GM15510 (cell line): ENCODE results near the gene TM4SF5.

ENCODE experiments used
- POLR2A ChIP-seq: IDR thresholded peaks from 3 replicates; pipeline ENCODE4 v1.6.1; 2011; ENCODE audit warnings: borderline replicate concordance; ENCODE audit not compliant: insufficient read length; ENCODE audit errors: extremely low read depth

Gene TM4SF5

GRCh38 chr17:4777969-4778760 is 6.5 kb downstream of the TM4SF5 start:
- TF ChIP-seq POLR2A = no peak

DNA sequence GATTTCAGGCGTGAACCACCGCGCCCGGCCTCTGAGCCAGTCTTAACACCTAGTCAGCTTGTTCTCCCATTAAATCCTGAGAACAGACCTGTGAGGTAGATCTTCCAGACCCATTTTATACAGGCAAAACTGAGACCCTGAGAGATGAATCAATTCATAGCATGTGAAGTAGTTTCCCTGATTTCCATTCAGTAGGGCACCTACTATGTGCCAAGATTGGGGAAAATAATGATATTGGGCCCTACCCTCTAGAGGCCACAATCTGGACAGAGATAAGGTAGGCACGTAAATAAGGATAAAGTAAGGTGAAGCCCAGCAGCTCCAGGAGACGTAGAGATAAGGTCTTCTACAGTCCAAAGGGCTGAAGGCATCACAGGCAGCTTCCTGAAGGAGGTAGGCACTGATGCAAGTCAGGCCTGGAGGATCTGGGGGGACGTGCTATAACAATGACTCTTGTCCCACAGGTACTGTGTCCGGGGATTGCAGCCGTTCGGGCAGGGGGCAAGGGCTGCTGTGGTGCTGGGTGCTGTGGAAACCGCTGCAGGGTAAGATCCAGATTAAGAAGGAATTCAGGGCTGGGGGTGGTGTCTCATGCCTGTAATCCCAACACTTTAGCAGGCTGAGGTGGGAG is 8.8 kb downstream of the TM4SF5 start:
- no peak for TF ChIP-seq POLR2A

DNA sequence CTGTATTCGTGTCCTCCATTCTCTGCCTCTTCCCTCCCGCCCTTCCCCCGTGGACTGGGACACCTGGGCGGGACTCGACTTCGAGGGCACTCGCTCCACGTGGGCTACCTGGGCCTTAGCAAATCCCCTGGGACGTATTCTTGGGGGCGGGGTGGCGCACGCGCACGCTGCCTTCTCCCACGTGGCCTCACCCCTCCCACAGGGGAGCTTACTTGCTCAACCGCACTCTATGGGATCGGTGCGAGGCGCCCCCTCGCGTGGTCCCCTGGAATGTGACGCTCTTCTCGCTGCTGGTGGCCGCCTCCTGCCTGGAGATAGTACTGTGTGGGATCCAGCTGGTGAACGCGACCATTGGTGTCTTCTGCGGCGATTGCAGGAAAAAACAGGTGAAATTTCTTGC is 11.0 kb downstream of the TM4SF5 start:
- no peak for TF ChIP-seq POLR2A

DNA sequence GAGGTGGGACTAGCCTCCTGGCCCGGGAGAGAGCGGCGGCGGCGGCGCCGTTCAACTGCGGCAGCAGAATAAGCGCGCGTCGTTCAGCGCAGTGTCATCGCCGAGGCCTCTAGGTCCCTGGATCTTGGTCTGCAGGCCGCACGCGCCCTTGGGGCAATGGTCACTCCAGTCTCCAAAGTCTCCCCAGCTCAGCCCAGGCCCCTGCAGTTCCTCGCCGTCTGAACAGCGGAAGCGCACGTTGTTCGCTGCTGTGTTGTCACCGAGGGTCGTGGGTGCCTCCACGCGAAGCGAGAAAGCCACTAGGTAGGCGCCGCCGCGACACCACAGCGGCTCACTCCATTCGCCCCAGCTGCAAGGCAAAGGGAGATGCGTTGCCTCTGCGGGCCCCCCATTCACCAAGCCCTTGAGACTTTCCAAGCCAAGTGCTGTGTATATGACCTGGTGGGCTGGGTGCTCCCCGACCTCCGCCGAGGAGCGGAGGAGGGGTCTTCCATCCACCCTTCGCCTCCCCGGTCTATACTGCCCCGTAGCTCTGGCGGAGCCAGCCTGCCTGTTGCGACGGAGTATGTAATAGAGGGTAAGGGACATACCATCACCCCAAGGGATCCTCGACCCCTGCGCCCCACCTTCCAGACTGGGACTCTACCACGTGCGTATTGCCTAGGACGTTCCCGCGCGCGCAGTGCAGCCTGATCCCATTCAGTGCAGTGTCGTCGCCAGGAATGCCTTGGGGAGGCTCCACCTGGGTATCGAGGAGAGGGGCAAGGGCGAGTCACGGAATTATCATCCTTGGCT is 13.8 kb downstream of the TM4SF5 start:
- no peak for TF ChIP-seq POLR2A

DNA sequence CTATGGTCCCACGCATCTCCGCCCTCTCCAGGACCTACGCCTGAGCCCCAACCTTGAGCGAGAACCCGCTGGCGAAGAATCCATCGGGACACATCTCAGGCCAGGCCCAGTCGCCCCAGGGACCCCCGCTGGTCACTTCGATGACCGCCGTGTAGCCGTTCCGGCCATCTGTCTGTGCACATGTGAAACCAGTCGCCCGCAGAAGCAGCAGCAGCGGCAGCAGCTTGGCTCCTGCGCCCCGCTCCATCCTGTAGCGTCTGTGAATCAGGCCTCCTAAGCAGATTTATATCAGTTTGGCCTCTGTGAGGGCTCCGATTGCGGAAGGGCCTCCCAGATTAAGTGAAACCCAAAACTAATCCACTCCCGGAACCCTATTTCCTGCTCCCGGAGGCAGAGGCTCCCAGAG is 14.4 kb downstream of the TM4SF5 start, which contains the start of gene VMO1:
Gene VMO1, minus strand, starts transcription at position 259 of the 406 bp plus-strand sequence. Its CDS starts 12 bp downstream, at position 247.
- TF ChIP-seq POLR2A = no peak

DNA sequence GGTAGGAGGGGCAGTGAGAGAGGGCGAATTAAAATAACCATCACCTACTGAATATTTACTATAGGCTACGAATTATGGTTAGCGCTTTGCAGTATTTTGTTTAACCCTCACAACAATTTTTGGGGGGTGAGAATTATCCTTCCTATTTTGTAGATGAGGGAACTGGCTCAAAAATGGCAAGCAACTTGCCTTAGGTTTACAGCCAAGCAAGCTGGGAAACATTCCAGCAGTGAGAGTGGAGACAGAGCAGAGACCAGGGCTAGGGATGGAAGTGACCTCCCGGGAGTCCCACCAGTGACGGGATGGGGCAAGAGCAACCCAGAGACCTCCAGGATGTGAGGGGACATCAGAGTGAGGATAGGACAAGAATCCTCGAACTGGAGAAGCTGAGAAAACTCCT is 14.8 kb downstream of the TM4SF5 start:
- TF ChIP-seq POLR2A = no peak

DNA sequence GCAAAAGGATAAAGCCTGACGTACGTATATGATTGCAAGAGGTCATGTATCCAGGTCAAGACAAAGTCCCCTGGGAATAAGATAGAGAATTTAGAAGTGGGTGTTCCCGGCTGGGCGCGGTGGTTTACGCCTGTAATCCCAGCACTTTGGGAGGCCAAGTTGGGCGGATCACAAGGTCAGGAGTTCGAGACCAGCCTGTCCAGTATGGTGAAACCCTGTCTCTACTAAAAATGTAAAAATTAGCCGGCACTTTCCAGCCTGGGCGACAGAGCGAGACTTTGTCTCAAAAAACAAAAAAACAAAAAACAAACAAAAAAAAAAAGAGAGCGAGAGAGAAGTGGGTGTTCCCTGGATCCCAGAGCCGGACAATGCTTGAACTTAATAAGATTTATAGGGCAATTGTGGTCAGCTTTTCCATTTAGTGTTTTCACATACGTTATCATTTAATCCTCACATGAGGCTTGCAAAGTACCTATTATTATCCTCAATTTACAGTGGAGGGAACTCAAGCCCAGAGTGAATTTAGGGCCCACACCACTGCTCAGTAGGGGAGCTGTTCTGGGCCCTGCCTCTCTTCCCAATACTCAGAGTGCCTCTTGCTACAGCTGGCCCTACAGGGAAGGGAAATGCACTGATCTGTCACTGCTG is 16.6 kb downstream of the TM4SF5 start:
- TF ChIP-seq POLR2A = no peak

GRCh38 chr17:4788807-4789700 is 17.4 kb downstream of the TM4SF5 start, which contains the start of gene GLTPD2:
GLTPD2 (plus strand) TSS chr17:4788964; CDS start chr17:4789012, 48 bp downstream.
- no peak for TF ChIP-seq POLR2A

GRCh38 chr17:4789701-4789950 is 17.9 kb downstream of the TM4SF5 start:
- no peak for TF ChIP-seq POLR2A

GRCh38 chr17:4789951-4790704 is 18.4 kb downstream of the TM4SF5 start:
- peak; percentile 80 for TF ChIP-seq POLR2A

GRCh38 chr17:4790705-4791088 is 19.0 kb downstream of the TM4SF5 start:
- no peak for TF ChIP-seq POLR2A

GRCh38 chr17:4795168-4795567 is 23.5 kb downstream of the TM4SF5 start:
- no peak for TF ChIP-seq POLR2A

DNA sequence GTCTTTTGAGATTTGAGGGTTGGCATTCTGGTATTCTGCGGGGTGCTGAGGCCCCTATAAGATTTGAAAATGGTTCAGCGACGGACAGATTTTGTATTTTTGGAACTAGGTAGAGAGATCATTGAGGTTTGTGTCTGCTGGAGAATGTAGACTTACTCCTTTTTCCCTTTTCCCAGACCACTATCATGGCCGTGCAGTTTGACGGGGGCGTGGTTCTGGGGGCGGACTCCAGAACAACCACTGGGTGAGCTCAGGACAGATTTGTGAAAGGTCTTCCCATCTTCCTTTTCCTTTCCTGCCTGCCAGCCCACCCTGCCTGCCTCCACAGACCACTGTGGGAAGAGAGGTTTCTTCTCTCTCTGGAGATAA is 24.9 kb downstream of the TM4SF5 start:
- no peak for TF ChIP-seq POLR2A

- TF ChIP-seq POLR2A = no peak
Measured at GRCh38 chr17:4800462-4801196, 28.9 kb downstream of the TM4SF5 start.

GRCh38 chr17:4802228-4802627 is 30.5 kb downstream of the TM4SF5 start, which contains the start of gene C17orf114:
C17orf114 (minus strand) TSS chr17:4802328.
- TF ChIP-seq POLR2A = no peak
